ENCODE data around the gene ADRA1B. TPM values are rescaled to one million over a fixed set of nuclear protein-coding genes. Genes with fewer than 3 reads are reported as not detected.

ADRA1B gene
- total and polyA plus RNA-seq, 2 of the 8 experiments (the other 6 are each of a cell fraction or from before 2014, with no cell fraction given), result not detected

- no peak overlapping the region for H2BK15ac ChIP-seq (ENCODE audit: low read length)
- TF ChIP-seq EP300 (IDR thresholded peaks at IDR 0.05; ENCODE audit: borderline replicate concordance in 1 of 2, low read depth in 2 of 2, low read length in 2 of 2) (no peak), CBX5 (IDR thresholded peaks at IDR 0.05; ENCODE audit: low read depth, low read length) (no peak), SUZ12 (IDR thresholded peaks at IDR 0.05; ENCODE audit: low read length) (no peak), HDAC6 (IDR thresholded peaks at IDR 0.05; ENCODE audit: low read depth, low read length) (no peak), JUND (IDR thresholded peaks at IDR 0.05; ENCODE audit: low read length) (no peak), CREB1 (IDR thresholded peaks at IDR 0.05) (no peak), BCL11A (IDR thresholded peaks at IDR 0.05; ENCODE audit: low read depth in 2 of 2, low read length in 2 of 2) (no peak), HDAC2 (IDR thresholded peaks at IDR 0.05; ENCODE audit: borderline replicate concordance in 1 of 2, low read depth in 2 of 2, low read length in 2 of 2) (no peak), KDM1A (IDR thresholded peaks at IDR 0.05; ENCODE audit: borderline replicate concordance, low read length) (no peak), ASH2L (IDR thresholded peaks at IDR 0.05; ENCODE audit: low read length) (no peak), RAD21 (IDR thresholded peaks at IDR 0.05 in 1 of 2, conservative IDR thresholded peaks at IDR 0.05 in 1 of 2; ENCODE audit: low read depth in 2 of 2, low read length in 2 of 2) (no peak)
Observed at GRCh38 chr5:159982421-159983173, 66.3 kb downstream of the ADRA1B start.

More at GRCh38 chr5:159982421-159983173, 66.3 kb downstream of the ADRA1B start:
- peaks cover 2 to 15% (median 10%) of the 10 kb centered on the region in 4 experiments; a peak in 6 of 7 replicates for H3K27me3 ChIP-seq (replicated peaks in 1 of 4; ENCODE audit: control insufficient read depth in 3 of 4, extremely low read depth in 1 of 4, insufficient read depth in 3 of 4, low read length in 3 of 4)
- H2BK20ac ChIP-seq (ENCODE audit: low read length), result no peak overlapping the region
- no peak overlapping the region for H3K14ac ChIP-seq (ENCODE audit: insufficient read length)
- ChIA-PET POLR2A (ENCODE audit: partially characterized antibody) (no interaction called here), CTCF (ENCODE audit: partially characterized antibody) (no interaction called here)
- H3K23ac ChIP-seq (ENCODE audit: insufficient read length), result no peak overlapping the region
- H3K27ac ChIP-seq (ENCODE audit: low read depth, low read length), result no peak overlapping the region
- H2BK120ac ChIP-seq (replicated peaks; ENCODE audit: low read depth, low read length), result no peak overlapping the region
- H3K18ac ChIP-seq (ENCODE audit: extremely low read depth, low read length), result no peak overlapping the region
- no peak overlapping the region for H3K4me2 ChIP-seq (ENCODE audit: insufficient read depth in 1 of 2, low read depth in 2 of 2, low read length in 2 of 2)
- no peak overlapping the region for H3K4ac ChIP-seq (replicated peaks; ENCODE audit: insufficient read length, low read depth, low read length)
- no peaks in the 10 kb centered on the region for H3K36me3 ChIP-seq (ENCODE audit: control insufficient read depth in 2 of 4, insufficient read depth in 4 of 4, low read length in 3 of 4)
- DNase-seq (ENCODE audit: low read depth in 1 of 2, low spot score in 2 of 2) (no peak), FAIRE-seq (no peak)
- H3K79me1 ChIP-seq (ENCODE audit: low read depth, low read length), result no peaks in the 10 kb centered on the region
- 0 out of 2 replicates have a peak overlapping the region, but pooled peaks have one; percentile 29 for H4K8ac ChIP-seq (ENCODE audit: extremely low read depth, insufficient read depth, low read length)
- H4K5ac ChIP-seq (ENCODE audit: insufficient read length, low read depth, low read length), result no peak overlapping the region
- WGBS, 2 experiments (ENCODE audit: extremely low coverage in 1 of 2, insufficient coverage in 1 of 2, insufficient read length in 1 of 2, insufficient replicate concordance in 2 of 2, low coverage in 1 of 2, low lambda C conversion rate in 2 of 2, missing lambda C conversion rate in 1 of 2), result 86% methylated on average over 8 of the region's 8 CpGs; no CpG with 5 or more reads in 1 of the 2 experiments
- no peak overlapping the region for H2AK5ac ChIP-seq (ENCODE audit: low read depth, low read length)
- no peak overlapping the region for H3K56ac ChIP-seq (replicated peaks; ENCODE audit: insufficient read length, low read depth, low read length)
- H4K91ac ChIP-seq (replicated peaks; ENCODE audit: insufficient read length, low read length), result no peak overlapping the region
- no peaks in the 10 kb centered on the region for H3K79me2 ChIP-seq (ENCODE audit: control insufficient read depth in 1 of 2, insufficient read depth in 2 of 2, low read length in 2 of 2)
- no peaks in the 10 kb centered on the region; the same call in 1 of the 2 replicates for H3K23me2 ChIP-seq (ENCODE audit: low read depth, low read length)
- no peak overlapping the region for H2BK5ac ChIP-seq (ENCODE audit: low read depth, low read length)
- no peak overlapping the region for H3K9ac ChIP-seq (replicated peaks in 1 of 4; ENCODE audit: extremely low read depth in 1 of 4, low read depth in 3 of 4, low read length in 3 of 4)
- no peak overlapping the region for H2AFZ ChIP-seq (ENCODE audit: low read length)
- no peaks in the 10 kb centered on the region for H3K9me3 ChIP-seq (ENCODE audit: insufficient read depth in 2 of 2, low read depth in 1 of 2, low read length in 1 of 2)
- no peak overlapping the region for H2BK12ac ChIP-seq (ENCODE audit: low read depth, low read length)
- peaks cover 0 to 2% (median 0%) of the 10 kb centered on the region in 4 experiments; a peak in 1 of 7 replicates for H3K4me1 ChIP-seq (replicated peaks in 1 of 4; ENCODE audit: control insufficient read depth in 3 of 4, insufficient read depth in 4 of 4, low read length in 3 of 4)
- no peaks in the 10 kb centered on the region for H4K20me1 ChIP-seq (replicated peaks in 1 of 2; ENCODE audit: control insufficient read depth in 1 of 2, insufficient read depth in 2 of 2, low read length in 2 of 2)
- no peak overlapping the region for H3K4me3 ChIP-seq (ENCODE audit: extremely low read depth in 1 of 4, insufficient read depth in 2 of 4, low read depth in 3 of 4, low read length in 4 of 4)
